Sciatic nerve (tissue), 2 donors: ENCODE results near the gene CDKN1A. TPM values are rescaled to one million over a fixed set of nuclear protein-coding genes. Genes with fewer than 3 reads are reported as not detected.

Experiments
- ATAC-seq: fragments of 200-7000 bp; cut with Tn5 transposase; one replicate; pipeline ENCODE4 v1.9.1; 2020; ENCODE audit warnings: mild to moderate bottlenecking, moderate library complexity
- DNase-seq: peaks from one replicate; pipeline ENCODE4 v3.0.0-alpha.2; 2020; ENCODE audit warnings: low spot score
- intact Hi-C: fragments of 100-400 bp; cut with DNase I; formaldehyde crosslinking; loops from one replicate; pipeline ENCODE4 v1.14.2; 2022
- total RNA-seq: library from RNA; stranded (reverse); fragmentation: NEBNext Ultra II Directional; extraction: Animal tissue kit (Norgen Biotek cat#: 25700); gene quantifications from one replicate; pipeline ENCODE4 v1.2.1, GENCODE V29; 2021
- donor health status: DM: no; HTN: no; CAD: no.
- donor health status: DM: no; HTN: no; CAD: no.

Gene CDKN1A
- total RNA-seq, 1 donor from 2014 or later: 142 TPM

DNA sequence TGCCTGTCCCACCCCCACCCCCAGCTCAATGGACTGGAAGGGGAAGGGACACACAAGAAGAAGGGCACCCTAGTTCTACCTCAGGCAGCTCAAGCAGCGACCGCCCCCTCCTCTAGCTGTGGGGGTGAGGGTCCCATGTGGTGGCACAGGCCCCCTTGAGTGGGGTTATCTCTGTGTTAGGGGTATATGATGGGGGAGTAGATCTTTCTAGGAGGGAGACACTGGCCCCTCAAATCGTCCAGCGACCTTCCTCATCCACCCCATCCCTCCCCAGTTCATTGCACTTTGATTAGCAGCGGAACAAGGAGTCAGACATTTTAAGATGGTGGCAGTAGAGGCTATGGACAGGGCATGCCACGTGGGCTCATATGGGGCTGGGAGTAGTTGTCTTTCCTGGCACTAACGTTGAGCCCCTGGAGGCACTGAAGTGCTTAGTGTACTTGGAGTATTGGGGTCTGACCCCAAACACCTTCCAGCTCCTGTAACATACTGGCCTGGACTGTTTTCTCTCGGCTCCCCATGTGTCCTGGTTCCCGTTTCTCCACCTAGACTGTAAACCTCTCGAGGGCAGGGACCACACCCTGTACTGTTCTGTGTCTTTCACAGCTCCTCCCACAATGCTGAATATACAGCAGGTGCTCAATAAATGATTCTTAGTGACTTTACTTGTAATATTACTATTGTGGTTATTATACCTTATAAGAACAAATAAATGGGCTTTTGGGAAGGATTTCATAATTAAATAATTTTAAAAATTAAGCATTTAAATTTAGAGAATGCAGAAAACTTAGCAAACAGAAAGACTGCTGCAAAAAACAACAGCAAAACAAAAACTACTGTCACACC is 8.4 kb downstream of the CDKN1A start:
- ATAC-seq (no peak), DNase-seq (no peak)
- intact Hi-C loops: loop anchor here (10.0 kb wide), 1 partner anchor 662 kb away; the partner anchor contains the start of genes MAPK14 and SLC26A8

DNA sequence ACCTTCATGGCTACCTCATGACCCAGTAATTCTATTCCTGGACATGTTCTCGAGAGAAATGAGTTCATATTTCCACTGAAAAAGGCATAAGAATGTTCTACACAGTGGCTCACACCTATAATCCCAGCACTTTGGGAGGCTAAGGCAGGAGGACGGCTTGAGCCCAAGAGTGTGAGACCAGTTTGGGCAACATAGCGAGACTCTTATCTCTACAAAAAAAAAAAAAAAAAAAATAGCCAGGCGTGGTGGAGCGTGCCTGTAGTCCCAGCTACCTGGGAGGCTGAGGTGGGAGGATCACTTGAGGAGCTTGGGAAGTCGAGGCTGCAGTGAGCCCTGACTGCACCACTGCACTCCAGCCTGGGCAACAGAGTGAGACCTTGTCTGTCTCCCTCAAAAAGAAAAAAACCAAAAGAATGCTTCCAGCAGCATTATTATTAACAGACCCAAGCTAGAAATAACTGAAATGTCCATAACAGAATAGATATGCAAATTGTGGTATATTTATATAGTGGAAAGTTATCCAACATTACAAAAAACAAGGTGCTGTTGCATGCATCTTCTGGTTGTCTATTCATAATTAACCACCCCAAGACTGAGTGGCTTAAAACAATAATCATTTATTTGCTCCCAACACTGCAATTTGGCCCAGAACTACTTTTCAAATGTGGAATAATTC is 9.7 kb downstream of the CDKN1A start:
- DNase-seq (no peak), ATAC-seq (no peak)
- intact Hi-C loops: loop anchor here (10.0 kb wide), 1 partner anchor 663 kb away; the partner anchor contains the start of genes MAPK14 and SLC26A8

DNA sequence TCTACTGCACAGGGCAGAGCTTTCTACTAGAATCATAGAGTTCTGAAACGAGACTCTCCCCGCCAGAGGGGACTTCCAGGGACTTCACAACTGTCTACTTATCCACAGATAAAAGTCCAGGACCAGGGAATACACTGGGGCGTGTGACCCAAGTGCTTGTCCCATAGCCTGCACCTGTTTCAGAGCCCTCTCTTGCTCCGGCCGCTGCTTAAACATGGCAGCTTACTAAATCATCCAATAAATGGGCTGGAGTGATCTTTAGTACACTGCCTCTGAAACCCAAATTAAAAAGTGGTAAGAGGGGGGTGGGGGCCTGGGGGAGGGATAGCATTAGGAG is 10.2 kb downstream of the CDKN1A start:
- intact Hi-C loops: loop anchor here (10.0 kb wide), 1 partner anchor 664 kb away; the partner anchor contains the start of genes MAPK14 and SLC26A8
- DNase-seq (no peak), ATAC-seq (no peak)

DNA sequence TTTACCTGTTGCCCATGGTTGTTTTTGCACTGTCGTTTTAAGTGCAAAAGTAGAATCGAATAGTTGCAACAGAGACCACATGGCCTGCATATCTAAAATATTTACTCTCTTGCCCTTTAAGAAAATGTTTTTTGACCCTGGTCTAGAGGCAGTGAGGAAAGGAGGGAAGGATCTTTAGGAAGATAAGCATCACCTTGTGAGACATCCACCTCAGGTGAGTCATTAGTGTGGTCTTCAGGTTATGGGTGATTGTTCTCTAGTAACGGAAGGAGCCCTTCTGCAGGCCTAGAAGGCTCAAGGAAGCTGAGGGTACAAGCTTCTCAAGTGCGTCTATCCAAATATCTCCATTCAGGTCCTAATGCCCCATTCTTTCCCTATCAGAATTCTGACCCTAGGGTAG is 12.5 kb downstream of the CDKN1A start:
- intact Hi-C loops: no loop called here
- DNase-seq: no peak
- ATAC-seq: no peak

DNA sequence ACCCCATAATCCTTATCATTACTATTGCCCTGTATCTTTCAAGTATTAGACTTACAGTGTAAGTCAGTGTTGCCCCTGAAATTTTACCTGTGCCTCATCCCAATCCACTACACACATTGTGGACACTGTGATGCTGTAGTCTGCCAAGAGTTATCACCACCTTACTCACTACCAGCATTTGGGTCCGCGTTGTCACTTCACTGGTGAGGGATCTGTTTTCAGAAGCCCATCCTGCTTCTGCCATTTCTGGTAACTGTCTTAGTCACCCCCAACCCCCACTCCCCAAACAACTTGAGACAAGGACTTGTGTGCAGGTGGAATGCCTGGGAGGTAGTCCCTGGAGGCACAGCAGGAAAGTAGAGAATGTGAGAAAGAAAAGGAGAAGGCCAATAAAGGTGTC is 13.1 kb downstream of the CDKN1A start:
- intact Hi-C loops: no loop called here
- no peak for DNase-seq
- no peak for ATAC-seq

DNA sequence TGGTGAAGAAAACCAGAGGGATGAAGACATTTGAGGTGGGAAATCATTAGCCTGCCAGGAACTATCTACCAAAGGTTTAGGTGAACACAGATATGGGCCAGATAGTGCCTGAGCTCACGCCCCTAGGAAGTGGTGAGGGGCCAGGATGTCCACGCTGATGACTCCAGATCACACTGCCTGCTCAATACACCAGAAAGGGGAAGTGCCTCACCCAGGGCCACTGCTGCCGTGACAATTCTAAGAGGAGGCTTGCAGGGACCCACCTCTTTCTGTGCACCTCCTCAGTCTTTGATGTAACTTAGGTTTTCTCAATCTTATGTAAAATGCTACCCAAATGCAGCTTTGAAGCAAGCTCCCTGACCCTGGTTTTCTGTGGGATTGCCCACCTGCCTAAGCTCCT is 13.7 kb downstream of the CDKN1A start:
- intact Hi-C loops: no loop called here
- ATAC-seq (peak; percentile 41), DNase-seq (no peak)

DNA sequence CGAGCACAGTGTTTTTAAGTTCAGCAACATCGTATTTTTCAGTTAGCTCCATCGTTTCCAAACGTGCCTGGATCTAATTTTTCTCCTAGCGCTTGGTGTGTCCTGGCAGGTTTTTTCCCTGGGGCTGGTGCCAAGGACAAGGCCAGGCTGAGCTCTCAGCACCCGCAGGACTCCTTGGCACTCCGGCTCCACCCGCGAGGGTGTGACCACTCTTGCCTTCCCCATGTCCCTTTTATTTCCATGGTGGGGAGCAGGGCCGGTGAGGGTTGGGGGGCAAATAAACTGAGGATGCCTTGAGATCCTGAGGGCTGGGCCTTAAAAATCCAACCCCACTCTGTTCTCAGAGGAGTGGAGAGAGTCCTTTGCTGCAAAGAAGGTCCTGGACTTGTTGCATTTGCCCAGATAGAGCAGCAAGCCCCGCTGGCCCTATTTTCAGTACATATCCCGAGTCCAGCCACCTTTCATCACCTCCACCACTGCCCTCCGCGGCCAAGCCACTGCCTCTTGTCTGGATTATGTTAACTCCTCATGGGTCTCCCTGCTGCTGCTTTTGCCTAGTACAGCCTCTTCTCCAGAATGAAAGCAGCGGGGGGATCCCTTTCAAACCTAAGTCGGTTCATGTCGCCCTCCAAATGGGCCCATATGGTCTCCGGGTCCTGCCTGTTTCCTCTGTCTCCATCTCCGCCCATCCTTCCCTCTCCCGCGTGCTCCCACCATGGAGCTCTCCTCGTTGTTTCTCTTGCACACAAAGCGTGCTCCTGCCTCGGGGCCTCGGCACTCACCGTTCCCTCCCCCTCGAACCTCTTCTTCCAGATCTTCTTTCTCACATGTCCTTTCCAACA is 14.6 kb downstream of the CDKN1A start:
- no peak for DNase-seq
- intact Hi-C loops: no loop called here
- ATAC-seq: no peak

DNA sequence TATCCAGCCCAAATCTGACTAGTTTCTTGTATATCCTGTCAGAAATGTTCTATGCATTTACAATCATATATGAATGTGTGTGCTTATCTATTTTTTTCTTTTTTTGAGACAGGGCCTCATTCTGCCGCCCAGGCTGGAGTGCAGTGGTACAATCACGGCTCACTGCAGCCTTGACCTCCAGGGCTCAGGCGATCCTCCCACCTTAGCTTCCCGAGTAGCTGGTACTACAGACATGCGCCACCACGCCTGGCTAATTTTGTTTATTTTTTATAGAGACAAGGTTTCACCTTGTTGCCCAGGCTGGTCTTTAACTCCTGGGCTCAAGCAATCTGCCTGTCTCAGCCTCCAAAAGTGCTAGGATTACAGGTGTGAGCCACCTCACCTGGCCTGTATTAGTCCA is 16.1 kb downstream of the CDKN1A start:
- ATAC-seq: no peak
- intact Hi-C loops: no loop called here
- no peak for DNase-seq

DNA sequence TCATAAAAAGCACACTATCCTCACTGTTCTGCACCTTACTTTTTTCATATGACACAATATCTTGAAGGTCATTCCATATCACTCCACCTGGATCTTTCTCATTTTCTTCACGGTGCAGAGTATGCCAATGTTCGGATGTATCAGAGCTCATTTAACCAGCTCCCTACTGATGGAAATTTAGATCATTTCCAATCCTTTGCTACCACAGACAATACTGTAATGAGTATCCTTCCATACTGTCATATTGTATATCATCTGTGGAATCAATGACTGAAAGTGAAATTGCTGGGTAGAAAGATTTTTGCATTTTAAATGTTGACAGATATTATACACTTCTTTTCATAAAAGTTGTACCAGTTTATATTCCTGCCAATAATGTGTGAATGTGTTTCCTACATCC is 16.9 kb downstream of the CDKN1A start:
- intact Hi-C loops: no loop called here
- DNase-seq: no peak
- no peak for ATAC-seq

DNA sequence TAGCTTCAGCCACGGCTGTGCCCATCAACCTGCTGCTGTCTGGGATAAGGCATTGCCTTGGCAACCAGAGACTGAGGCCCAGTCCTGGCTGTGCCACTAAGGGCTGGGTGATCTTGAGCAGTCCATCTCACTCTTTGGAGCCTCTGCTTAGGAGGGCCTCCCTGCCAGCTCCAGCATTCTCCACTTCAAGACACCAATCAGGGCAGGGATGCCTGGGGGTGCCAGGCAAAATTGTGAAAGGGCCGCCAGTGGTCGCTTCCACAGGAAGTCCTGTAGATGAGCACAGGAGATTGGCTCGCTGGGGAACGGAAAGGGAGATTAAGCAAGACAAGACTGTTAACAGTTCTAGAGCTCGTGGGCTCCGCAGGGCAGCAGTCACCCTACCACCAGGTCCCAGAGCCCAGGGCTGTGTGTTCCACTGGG is 19.0 kb downstream of the CDKN1A start, which contains the start of gene RAB44:
TSS of gene RAB44 (plus strand) at position 346 of the 423 bp plus-strand sequence. CDS start 6,410 bp downstream, outside the sequence.
- intact Hi-C loops: no loop called here
- no peak for DNase-seq

DNA sequence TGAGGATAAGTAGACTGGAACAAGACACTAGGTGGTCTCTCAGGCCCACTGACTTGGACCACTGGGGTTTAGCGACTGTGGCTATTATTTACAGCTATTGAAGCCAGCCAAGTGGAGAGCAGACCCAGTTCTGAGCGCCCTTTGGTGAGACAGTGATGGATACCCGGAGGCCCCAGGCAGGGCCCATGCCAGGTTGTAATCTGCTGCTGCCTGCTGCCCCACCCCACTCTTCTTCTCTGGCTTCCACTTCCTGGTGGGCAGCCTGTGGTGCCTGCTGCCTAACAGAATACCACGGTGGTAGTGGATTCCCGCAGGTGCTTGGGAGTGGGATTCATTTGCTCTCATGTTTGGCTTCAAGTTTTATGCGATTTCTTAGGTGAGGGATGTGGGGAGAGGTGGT is 19.7 kb downstream of the CDKN1A start:
- no peak for ATAC-seq
- intact Hi-C loops: no loop called here
- no peak for DNase-seq

More for the DNA sequence above, 19.0 kb downstream of the CDKN1A start, which contains the start of gene RAB44:
- no peak for ATAC-seq

DNA sequence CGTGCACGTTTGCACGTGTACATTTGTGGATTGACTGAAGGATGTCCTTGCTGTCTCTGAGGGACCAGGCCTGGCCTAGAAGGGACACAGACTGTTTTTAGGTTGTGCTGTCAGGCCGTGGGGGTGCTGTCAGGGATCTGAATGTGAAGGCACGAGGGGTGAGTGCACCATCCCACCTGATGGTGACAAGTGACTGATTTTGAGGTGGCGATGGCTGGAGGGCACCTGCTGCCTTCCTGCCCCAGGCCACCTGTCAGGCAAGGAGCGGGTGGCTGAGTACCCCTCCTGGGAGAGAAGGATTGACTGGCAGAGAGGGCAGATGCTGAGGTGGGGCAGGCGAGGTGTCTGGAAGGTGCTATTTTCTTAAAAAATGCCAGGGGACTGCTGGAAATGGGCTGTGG is 20.4 kb downstream of the CDKN1A start:
- intact Hi-C loops: no loop called here
- no peak for ATAC-seq
- DNase-seq: no peak

DNA sequence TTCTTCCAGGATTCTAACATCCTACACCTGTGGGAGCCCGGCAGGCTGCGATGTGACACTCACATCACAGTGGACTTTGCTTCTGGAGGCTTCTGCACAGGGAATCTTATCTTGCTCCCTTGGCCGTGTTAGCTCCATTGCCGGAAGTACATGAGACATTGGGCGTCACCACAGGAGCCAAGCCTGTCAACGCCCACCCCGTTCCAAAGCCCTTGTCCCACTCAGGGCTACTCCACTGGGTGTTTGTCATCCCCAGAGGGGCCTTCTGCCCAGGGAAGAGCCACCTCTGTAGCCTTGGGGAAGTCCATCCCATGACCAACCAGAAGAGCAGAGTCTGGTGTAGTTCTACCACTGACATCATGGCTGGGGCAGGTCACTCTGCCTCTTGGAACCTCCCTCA is 20.8 kb downstream of the CDKN1A start:
- ATAC-seq (no peak), DNase-seq (no peak)
- intact Hi-C loops: no loop called here

DNA sequence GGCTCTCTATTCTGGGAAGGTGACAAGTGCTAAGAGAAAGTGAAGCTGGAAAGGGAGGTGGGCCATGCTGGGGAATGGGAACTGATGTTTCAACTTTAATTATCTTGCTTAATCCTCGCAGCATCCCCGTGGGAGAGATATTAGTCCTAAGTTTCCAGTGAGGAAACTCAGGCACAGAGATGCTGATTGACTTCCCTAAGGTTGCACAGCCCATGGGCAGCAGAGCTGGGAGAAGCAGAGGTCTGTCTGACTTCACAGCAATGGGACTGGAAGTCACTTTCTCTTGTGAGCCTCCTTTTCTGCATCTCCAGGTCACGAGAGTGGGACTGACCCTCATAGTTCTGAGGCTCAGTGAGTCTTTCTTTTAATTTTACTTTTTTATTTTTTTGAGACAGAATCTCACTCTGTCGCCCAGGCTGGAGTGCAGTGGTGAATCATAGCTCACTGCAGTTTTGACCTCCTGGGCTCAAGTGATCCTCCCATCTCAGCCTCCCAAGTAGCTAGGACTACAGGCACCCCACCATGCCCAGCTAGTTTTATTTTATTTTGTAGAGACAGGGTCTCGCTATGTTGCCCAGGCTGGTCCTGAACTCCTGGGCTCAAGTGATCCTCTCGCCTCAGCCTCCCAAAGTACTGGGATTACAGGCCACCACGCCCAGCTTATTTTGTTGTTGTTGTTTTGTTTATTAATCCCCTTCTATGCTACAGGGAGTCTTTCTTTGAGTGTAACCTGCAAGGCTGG is 21.7 kb downstream of the CDKN1A start:
- intact Hi-C loops: no loop called here
- no peak for ATAC-seq
- DNase-seq: no peak

DNA sequence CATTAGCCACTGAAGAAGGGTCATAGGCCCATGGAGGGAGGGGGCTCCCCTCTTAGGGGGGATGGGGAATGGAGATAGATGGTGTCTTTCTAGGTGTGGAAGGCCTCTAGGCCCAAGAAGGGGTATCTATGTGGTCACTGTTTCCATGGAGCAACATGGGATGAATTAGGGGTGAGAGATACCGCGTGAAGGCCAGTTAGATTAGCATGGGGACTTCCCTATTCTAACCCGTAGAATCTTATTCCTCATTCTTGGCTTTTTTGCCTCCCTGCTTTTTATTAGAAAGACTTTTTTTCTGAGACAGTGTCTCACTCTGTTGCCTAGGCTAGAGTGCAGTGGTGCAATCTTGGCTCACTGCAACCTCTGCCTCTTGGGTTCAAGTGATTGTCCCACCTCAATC is 22.3 kb downstream of the CDKN1A start:
- no peak for DNase-seq
- intact Hi-C loops: no loop called here
- ATAC-seq: no peak

DNA sequence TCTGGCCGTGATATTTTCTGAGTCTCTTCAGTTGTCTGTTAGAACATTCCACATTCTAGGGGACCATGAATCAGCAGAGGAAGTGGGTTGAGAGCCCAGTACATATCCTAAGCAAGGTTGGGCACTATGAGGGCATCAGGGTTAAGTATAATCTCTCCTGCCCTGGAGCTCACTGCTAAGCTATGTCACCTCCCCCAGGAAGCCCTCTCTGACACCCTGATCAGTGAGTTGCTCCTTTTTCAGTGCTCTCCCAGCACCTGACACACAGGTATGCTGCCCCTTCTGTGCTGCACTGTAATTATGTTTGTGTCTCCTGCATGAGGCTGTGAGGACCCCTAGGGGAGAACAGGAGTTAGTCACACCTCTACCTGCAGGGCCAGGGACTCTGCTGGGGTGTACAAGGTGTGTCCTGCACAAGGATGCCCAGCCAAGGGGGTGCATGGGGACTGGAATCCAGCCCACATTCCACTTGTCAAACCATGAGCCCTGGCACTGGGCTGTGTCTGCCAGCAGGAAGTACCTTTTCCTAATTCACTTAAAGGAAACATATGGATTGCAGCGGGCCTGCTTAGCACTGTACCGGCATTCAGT is 23.0 kb downstream of the CDKN1A start:
- no peak for DNase-seq
- no peak for ATAC-seq
- intact Hi-C loops: no loop called here

DNA sequence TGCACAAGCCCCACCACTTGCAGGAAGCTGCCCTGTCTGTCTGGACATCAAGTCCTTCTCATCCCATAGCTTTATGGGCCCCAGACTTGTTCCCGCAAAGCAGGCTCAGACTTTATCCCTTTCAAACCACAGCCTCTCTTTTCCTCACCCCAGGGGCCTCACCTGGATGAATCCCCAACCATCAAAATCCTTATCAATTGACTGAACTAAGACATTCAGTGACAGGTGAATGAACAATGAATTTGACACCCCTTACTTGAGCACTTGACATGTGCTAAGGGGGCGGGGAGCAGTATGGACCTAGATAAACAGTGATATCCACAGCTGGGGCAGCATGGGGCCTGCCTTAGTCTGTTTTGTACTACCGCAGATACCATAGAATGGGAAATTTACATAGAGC is 24.1 kb downstream of the CDKN1A start:
- ATAC-seq (no peak), DNase-seq (no peak)
- intact Hi-C loops: no loop called here

DNA sequence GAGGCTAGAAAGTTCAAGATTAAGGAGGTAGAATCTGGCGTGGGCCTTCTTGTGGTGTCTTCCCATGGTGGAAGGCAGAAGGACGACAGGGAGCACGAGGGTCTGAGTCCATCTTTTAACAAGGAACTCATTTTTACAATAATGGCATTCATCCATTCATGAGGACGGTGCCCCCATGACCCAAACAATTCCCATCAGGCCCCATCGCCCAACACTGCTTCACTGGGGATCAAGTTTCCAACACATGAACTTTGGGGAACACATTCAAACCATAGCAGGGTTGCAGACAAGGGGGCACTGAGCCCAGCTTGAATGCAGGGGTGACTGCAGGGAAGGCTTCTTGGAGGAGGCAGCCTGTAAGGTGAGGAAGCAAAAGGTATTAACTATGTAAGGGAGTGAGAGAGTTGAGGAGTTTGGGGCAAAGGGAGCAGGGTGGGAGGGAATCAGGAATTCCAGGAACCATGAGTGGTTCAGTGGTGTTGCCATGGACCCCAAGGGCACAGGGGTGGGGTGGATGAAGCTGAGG is 24.6 kb downstream of the CDKN1A start:
- no peak for ATAC-seq
- intact Hi-C loops: no loop called here
- DNase-seq: no peak
